GM10266 (cell line): ENCODE data around the gene KCNMB3.

ENCODE experiments used
- DNase-seq: peaks from one replicate; pipeline ENCODE4 v3.0.0; 2012; ENCODE audit errors: extremely low spot score
- CTCF ChIP-seq: IDR thresholded peaks from 2 replicates; pipeline ENCODE4 v1.5.1; 2012; ENCODE audit warnings: mild to moderate bottlenecking, low read depth; ENCODE audit not compliant: control insufficient read depth, insufficient read depth; ENCODE audit errors: missing control alignments

Gene KCNMB3

GRCh38 chr3:179250803-179251476 is at the start of gene KCNMB3:
Gene KCNMB3 (minus strand): TSS chr3:179251114. CDS start chr3:179250990, 124 bp downstream.
- no peak for DNase-seq
- no peak for TF ChIP-seq CTCF

GRCh38 chr3:179299999-179300613 is 49.2 kb upstream of the KCNMB3 start:
- no peak for DNase-seq
- TF ChIP-seq CTCF, result no peak

- no peak for DNase-seq
- TF ChIP-seq CTCF, result no peak
Observed at GRCh38 chr3:179299316-179299715, 48.4 kb upstream of the KCNMB3 start.

- TF ChIP-seq CTCF, result no peak
- no peak for DNase-seq
Observed at GRCh38 chr3:179297971-179298725, 47.2 kb upstream of the KCNMB3 start.

GRCh38 chr3:179292450-179292849 is 41.5 kb upstream of the KCNMB3 start:
- no peak for DNase-seq
- TF ChIP-seq CTCF, result no peak

- no peak for DNase-seq
- TF ChIP-seq CTCF, result no peak
Observed at GRCh38 chr3:179289295-179289694, 38.4 kb upstream of the KCNMB3 start.

GRCh38 chr3:179288845-179289244 is 37.9 kb upstream of the KCNMB3 start:
- no peak for TF ChIP-seq CTCF
- DNase-seq, result no peak
